ENCODE data around the gene SYT13. TPM values are rescaled to one million over a fixed set of nuclear protein-coding genes. Genes with fewer than 3 reads are reported as not detected.

Gene SYT13
- polyA plus RNA-seq, 1 donor (not counting 4 experiments of a cell fraction or from before 2014, with no cell fraction given), result not detected

DNA sequence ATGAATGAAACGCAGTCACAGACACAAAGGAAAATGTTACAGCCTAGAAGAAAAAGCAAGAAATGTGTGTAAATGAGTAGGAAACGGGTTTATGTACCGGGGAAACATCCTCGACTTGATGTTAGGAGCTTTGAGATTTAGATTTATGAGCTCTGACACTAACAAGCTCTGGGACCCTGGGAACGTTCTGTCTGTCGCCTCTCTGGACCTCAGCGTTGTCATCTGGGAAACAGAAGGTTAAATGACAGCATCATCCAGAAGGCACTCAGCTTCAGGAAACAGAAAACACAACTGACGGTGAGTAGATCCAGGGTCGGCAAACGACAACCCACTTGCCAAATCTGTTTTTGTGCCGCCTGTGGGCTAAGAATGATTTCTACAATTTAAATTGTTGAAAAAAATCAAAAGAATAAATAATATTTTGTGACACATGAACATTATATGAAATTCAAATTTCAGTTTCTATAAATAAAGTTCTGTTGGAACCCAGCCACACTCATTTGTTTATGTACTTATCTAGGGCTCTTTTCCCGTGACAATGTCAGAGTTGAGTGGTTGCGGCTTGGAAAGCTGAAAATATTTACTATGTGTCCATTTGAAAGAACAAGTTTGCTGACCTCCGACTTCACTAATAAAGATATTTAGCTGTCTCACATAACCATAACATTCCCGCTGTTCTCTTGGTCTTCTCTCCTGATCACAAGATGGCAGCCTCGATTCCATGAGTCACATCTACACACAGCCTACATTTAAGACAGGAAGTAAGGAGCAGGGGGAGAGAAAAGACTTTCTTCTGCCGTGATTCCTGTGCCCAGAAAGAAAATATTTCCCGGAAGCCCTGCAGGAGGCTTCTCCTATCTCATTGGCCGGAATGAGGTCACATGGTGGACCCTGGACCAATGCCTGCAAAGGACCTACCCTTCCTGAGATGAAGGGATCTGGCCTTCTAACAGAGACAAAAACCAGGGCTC lies 47.1 kb upstream of the SYT13 start:
- Histone ChIP-seq H3K4me3 (ENCODE audit: control insufficient read depth in 2 of 3, extremely low read depth in 1 of 3, insufficient read depth in 2 of 3, low read depth in 1 of 3, low read length in 3 of 3) (no peak overlapping the region), H3K9ac (ENCODE audit: control insufficient read depth, extremely low read depth, insufficient read depth, low read length) (no peak overlapping the region), H3K79me2 (ENCODE audit: control insufficient read depth, insufficient read depth, low read length) (no peaks in the 10 kb centered on the region), H3K27me3 (ENCODE audit: control insufficient read depth, extremely low read depth, insufficient read depth, low read length) (peaks cover 16% of the 10 kb centered on the region), H2AFZ (ENCODE audit: control insufficient read depth, low read length) (no peak overlapping the region), H4K20me1 (ENCODE audit: control insufficient read depth, extremely low read depth, insufficient read depth, low read length) (no peaks in the 10 kb centered on the region), H3K4me1 (ENCODE audit: control insufficient read depth, extremely low read depth, insufficient read depth, low read length) (peaks cover 7% of the 10 kb centered on the region), H3K36me3 (ENCODE audit: control insufficient read depth in 2 of 2, extremely low read depth in 1 of 2, insufficient read depth in 2 of 2, low read length in 2 of 2) (no peaks in the 10 kb centered on the region), H3K9me1 (ENCODE audit: control insufficient read depth, extremely low read depth, insufficient read depth, low read length) (no peaks in the 10 kb centered on the region), H3K9me3 (ENCODE audit: control insufficient read depth, low read depth, low read length) (no peaks in the 10 kb centered on the region), H3K4me2 (ENCODE audit: control insufficient read depth, extremely low read depth, insufficient read depth, low read depth, low read length) (no peak overlapping the region), H3K27ac (ENCODE audit: control insufficient read depth, insufficient read depth, low read length) (no peak overlapping the region)
- TF ChIP-seq EZH2 (IDR thresholded peaks at IDR 0.05; ENCODE audit: low read length), result no peak
- TF ChIP-seq, protein P1, sequence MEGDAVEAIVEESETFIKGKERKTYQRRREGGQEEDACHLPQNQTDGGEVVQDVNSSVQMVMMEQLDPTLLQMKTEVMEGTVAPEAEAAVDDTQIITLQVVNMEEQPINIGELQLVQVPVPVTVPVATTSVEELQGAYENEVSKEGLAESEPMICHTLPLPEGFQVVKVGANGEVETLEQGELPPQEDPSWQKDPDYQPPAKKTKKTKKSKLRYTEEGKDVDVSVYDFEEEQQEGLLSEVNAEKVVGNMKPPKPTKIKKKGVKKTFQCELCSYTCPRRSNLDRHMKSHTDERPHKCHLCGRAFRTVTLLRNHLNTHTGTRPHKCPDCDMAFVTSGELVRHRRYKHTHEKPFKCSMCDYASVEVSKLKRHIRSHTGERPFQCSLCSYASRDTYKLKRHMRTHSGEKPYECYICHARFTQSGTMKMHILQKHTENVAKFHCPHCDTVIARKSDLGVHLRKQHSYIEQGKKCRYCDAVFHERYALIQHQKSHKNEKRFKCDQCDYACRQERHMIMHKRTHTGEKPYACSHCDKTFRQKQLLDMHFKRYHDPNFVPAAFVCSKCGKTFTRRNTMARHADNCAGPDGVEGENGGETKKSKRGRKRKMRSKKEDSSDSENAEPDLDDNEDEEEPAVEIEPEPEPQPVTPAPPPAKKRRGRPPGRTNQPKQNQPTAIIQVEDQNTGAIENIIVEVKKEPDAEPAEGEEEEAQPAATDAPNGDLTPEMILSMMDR (optimal IDR thresholded peaks at IDR 0.05 in 1 of 3, IDR thresholded peaks at IDR 0.05 in 1 of 3, conservative IDR thresholded peaks at IDR 0.05 in 1 of 3; ENCODE audit: extremely low read depth in 1 of 3, insufficient read depth in 2 of 3, low read length in 3 of 3), result no peak
- dilution Hi-C loops (cut with MboI; ENCODE audit: extremely low pct_ligation_motif_present, low sequenced_read_pairs), result loop anchor here (25.0 kb wide), 1 partner anchor 396 kb away; no protein-coding TSS in a partner anchor
- DNase-seq (ENCODE audit: low read depth, low spot score), result no peak
- FAIRE-seq, result no peak

DNA sequence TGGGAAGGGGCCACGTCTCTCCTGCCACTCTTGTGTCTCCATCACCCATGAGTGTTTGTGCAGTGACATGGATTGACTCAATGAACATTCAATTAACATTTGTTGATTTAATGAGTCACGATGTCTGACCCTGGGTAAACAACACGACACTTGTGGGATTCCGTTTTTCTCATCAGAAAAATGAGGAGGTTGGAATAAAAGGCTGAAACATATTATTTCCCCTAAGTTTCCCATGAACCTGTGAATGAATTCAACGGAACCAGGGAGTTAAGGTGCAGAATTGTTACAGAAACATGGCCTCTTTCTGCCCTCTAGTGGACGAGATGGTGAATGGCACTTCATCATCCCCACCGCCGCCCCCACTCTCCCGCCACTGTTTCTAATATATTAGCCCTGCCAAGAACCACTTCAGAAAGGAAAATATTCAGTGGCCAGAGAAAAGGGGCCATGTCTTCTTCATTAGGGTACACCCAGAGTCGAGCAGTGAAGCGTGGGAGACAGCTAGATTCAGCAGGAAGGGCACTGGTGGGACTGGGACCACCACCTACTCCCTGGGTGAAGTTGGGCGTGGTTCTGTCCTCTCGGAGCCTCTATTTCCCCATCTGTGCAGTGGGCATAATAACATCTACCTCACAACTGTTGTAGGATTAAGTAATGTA lies 46.3 kb upstream of the SYT13 start:
- Histone ChIP-seq H4K20me1 (ENCODE audit: control insufficient read depth, extremely low read depth, insufficient read depth, low read length) (no peaks in the 10 kb centered on the region), H3K4me2 (ENCODE audit: control insufficient read depth, extremely low read depth, insufficient read depth, low read depth, low read length) (no peak overlapping the region), H2AFZ (ENCODE audit: control insufficient read depth, low read length) (no peak overlapping the region), H3K36me3 (ENCODE audit: control insufficient read depth in 2 of 2, extremely low read depth in 1 of 2, insufficient read depth in 2 of 2, low read length in 2 of 2) (no peaks in the 10 kb centered on the region), H3K27ac (ENCODE audit: control insufficient read depth, insufficient read depth, low read length) (no peak overlapping the region), H3K4me3 (ENCODE audit: control insufficient read depth in 2 of 3, extremely low read depth in 1 of 3, insufficient read depth in 2 of 3, low read depth in 1 of 3, low read length in 3 of 3) (no peak overlapping the region), H3K9ac (ENCODE audit: control insufficient read depth, extremely low read depth, insufficient read depth, low read length) (no peak overlapping the region), H3K9me3 (ENCODE audit: control insufficient read depth, low read depth, low read length) (no peaks in the 10 kb centered on the region), H3K27me3 (ENCODE audit: control insufficient read depth, extremely low read depth, insufficient read depth, low read length) (peaks cover 21% of the 10 kb centered on the region), H3K4me1 (ENCODE audit: control insufficient read depth, extremely low read depth, insufficient read depth, low read length) (peaks cover 2% of the 10 kb centered on the region), H3K9me1 (ENCODE audit: control insufficient read depth, extremely low read depth, insufficient read depth, low read length) (no peaks in the 10 kb centered on the region), H3K79me2 (ENCODE audit: control insufficient read depth, insufficient read depth, low read length) (no peaks in the 10 kb centered on the region)
- DNase-seq (ENCODE audit: low read depth, low spot score) (no peak), FAIRE-seq (peak; percentile 41)
- TF ChIP-seq, protein P1 (optimal IDR thresholded peaks at IDR 0.05 in 1 of 3, IDR thresholded peaks at IDR 0.05 in 1 of 3, conservative IDR thresholded peaks at IDR 0.05 in 1 of 3; ENCODE audit: extremely low read depth in 1 of 3, insufficient read depth in 2 of 3, low read length in 3 of 3), result peak; percentile 32 to 79 (median 70)
- TF ChIP-seq EZH2 (IDR thresholded peaks at IDR 0.05; ENCODE audit: low read length), result no peak
- dilution Hi-C loops (cut with MboI; ENCODE audit: extremely low pct_ligation_motif_present, low sequenced_read_pairs), result loop anchor here (25.0 kb wide), 1 partner anchor 395 kb away; no protein-coding TSS in a partner anchor

Measured in keratinocyte (primary cell).